Kidney (tissue), 14 donors: ENCODE data around the gene AKAP13. TPM values are rescaled to one million over a fixed set of nuclear protein-coding genes. Genes with fewer than 3 reads are reported as not detected.

Experiments
- DNase-seq, 5 donors: peaks; one replicate each; pipeline ENCODE4 v3.0.0-alpha.2; 2013 to 2020
- FAIRE-seq: peaks from 2 replicates; lab custom pipeline; 2012; peaks lifted over from hg19 to GRCh38; lab: Jason Lieb, UNC
- H3K27ac ChIP-seq, 2 donors: one replicate each; pipeline ENCODE4 v1.7.0; 2013; ENCODE audit warnings: low read depth in 2 of 2, low read length in 2 of 2, inconsistent platforms in 1 of 2
- H3K27me3 ChIP-seq: one replicate; pipeline ENCODE4 v1.7.1; 2013; ENCODE audit warnings: low read length, inconsistent platforms; ENCODE audit not compliant: control insufficient read depth, insufficient read depth
- H3K36me3 ChIP-seq, 3 donors: one replicate each; pipeline versions ENCODE4 v1.7.0 to v1.7.1; 2013; ENCODE audit warnings: low read length in 3 of 3, control low read depth in 1 of 3, inconsistent platforms in 1 of 3; ENCODE audit not compliant: insufficient read depth in 3 of 3, control insufficient read depth in 2 of 3
- H3K4me1 ChIP-seq, 3 donors: one replicate each; pipeline versions ENCODE4 v1.7.0 to v1.7.1; 2013; ENCODE audit warnings: low read length in 3 of 3, inconsistent platforms in 1 of 3, low read depth in 1 of 3; ENCODE audit not compliant: control insufficient read depth in 2 of 3, insufficient read depth in 2 of 3
- H3K4me3 ChIP-seq, 3 donors: one replicate each; pipeline versions ENCODE4 v1.7.0 to v1.8.1; 2013; ENCODE audit warnings: low read length in 3 of 3, control low read depth in 1 of 3, inconsistent platforms in 1 of 3
- H3K9ac ChIP-seq, 3 donors: one replicate each; pipeline versions ENCODE4 v1.7.0 to v1.7.1; 2013; ENCODE audit warnings: low read length in 3 of 3, control low read depth in 1 of 3, inconsistent platforms in 1 of 3
- H3K9me3 ChIP-seq, 3 donors: one replicate each; pipeline versions ENCODE4 v1.7.0 to v1.7.1; 2013; ENCODE audit warnings: low read length in 3 of 3, control low read depth in 1 of 3, inconsistent platforms in 1 of 3; ENCODE audit not compliant: control insufficient read depth in 2 of 3, insufficient read depth in 1 of 3
- intact Hi-C: fragments of 100-400 bp; cut with DNase I; formaldehyde crosslinking; loops from one replicate; pipeline ENCODE4 v1.11.1; 2022
- polyA plus RNA-seq: library from polyadenylated mRNA; stranded (reverse); fragments of 350-450 nt; fragmentation: Illumina TruSeq; extraction: RNeasy Lipid Tissue Mini Kit (QIAGEN cat#74804); gene quantifications from one replicate; pipeline ENCODE4 v1.2.3, GENCODE V29; 2014; ENCODE audit warnings: low read depth, low replicate concordance; ENCODE audit not compliant: insufficient read depth
- total RNA-seq: library from RNA; stranded (reverse); fragmentation: NEBNext Ultra II Directional; extraction: Animal tissue kit (Norgen Biotek cat#: 25700); gene quantifications from one replicate; pipeline ENCODE4 v1.2.1, GENCODE V29; 2021
- TF ChIP-seq, protein P1 (sequence below): IDR thresholded peaks from 3 replicates; pipeline ENCODE4 v1.5.1; 2012; ENCODE audit warnings: mild to moderate bottlenecking, moderate library complexity, borderline replicate concordance; ENCODE audit not compliant: insufficient read depth; ENCODE audit errors: extremely low read depth
- donor health status: control.
- donor health status: control.
- donor health status: control.
- donor health status: control.
- donor health status: control.
- donor health status: DM: yes; HTN: yes; CAD: no.
- donor health status: Normal renal cell carcinoma (clear cell type).

The AKAP13 gene
- total and polyA plus RNA-seq, 2 donors from 2014 or later = 18.8 to 174 TPM

DNA sequence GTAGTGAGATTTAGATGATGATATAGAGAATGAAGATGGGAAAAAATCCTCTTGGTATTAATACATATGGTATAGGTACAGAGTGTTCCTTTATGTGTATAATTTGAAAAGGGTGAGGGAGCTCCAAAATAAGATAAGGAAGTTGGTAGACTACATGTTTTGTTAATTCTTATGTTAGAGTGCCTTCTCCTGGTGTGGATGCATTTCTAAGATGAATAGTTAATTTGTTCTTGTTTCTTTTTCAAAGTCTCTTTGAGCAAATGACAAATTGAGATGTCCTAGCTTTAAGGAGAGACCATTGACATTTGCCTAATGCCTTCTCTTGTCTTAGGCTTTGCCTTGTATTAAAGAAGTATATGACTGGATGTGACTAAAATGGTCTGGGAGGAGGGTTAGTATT is 34.1 kb downstream of the AKAP13 start:
- intact Hi-C loops = no loop called here
- H3K4me1 ChIP-seq = peaks cover 0 to 15% (median 6%) of the 10 kb centered on the region in 3 donors
- H3K9me3 ChIP-seq = no peaks in the 10 kb centered on the region
- peak; percentile 3 for FAIRE-seq
- no peaks in the 10 kb centered on the region for H3K27me3 ChIP-seq
- no peak overlapping the region for H3K27ac ChIP-seq
- no peak for DNase-seq
- H3K9ac ChIP-seq = no peak overlapping the region
- no peaks in the 10 kb centered on the region for H3K36me3 ChIP-seq
- H3K4me3 ChIP-seq = no peak overlapping the region
- TF ChIP-seq, protein P1, sequence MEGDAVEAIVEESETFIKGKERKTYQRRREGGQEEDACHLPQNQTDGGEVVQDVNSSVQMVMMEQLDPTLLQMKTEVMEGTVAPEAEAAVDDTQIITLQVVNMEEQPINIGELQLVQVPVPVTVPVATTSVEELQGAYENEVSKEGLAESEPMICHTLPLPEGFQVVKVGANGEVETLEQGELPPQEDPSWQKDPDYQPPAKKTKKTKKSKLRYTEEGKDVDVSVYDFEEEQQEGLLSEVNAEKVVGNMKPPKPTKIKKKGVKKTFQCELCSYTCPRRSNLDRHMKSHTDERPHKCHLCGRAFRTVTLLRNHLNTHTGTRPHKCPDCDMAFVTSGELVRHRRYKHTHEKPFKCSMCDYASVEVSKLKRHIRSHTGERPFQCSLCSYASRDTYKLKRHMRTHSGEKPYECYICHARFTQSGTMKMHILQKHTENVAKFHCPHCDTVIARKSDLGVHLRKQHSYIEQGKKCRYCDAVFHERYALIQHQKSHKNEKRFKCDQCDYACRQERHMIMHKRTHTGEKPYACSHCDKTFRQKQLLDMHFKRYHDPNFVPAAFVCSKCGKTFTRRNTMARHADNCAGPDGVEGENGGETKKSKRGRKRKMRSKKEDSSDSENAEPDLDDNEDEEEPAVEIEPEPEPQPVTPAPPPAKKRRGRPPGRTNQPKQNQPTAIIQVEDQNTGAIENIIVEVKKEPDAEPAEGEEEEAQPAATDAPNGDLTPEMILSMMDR = no peak

DNA sequence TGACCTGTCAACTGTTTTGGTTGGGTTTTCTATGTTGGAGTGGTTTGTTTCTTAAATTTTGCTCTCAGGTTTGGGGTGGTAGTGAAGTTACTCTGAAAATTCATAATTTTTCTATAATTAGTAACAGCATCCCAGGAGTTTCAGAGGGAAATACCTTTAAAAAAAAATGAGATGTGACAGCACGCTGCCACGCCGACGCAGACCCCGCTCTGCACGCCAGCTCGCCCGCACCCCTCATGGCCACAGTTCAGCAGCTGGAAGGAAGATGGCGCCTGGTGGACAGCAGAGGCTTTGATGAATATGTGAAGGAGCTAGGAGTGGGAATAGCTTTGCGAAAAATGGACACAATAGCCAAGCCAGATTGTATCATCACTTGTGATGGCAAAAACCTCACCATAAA is 34.6 kb downstream of the AKAP13 start:
- intact Hi-C loops = no loop called here
- peaks cover 0 to 15% (median 6%) of the 10 kb centered on the region in 3 donors for H3K4me1 ChIP-seq
- no peak overlapping the region for H3K4me3 ChIP-seq
- H3K27me3 ChIP-seq = no peaks in the 10 kb centered on the region
- FAIRE-seq (no peak), DNase-seq (no peak)
- no peak overlapping the region for H3K9ac ChIP-seq
- H3K27ac ChIP-seq = no peak overlapping the region
- TF ChIP-seq, protein P1 = no peak
- H3K36me3 ChIP-seq = no peaks in the 10 kb centered on the region
- H3K9me3 ChIP-seq = no peaks in the 10 kb centered on the region

DNA sequence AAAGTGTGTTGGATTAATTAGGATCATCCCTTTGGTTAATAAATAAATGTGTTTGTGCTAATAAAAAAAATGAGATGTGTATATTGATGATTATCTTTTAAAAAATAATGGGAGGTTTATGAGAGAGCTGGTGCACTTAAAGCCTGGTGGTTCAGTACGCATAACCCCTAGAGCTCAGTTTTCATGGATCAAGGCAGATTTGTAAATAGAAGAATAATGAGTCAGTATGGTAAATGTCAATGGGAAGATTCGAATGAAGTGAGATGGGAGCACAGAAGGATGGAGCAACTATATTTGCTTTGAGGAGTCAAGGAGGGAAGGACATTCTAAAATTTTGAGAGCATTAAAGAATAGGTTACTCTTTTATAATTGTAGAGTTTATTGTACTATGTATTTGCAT is 35.4 kb downstream of the AKAP13 start:
- Histone ChIP-seq H3K27ac (no peak overlapping the region), H3K4me3 (no peak overlapping the region), H3K9me3 (no peaks in the 10 kb centered on the region), H3K36me3 (no peaks in the 10 kb centered on the region), H3K9ac (no peak overlapping the region), H3K27me3 (no peaks in the 10 kb centered on the region), H3K4me1 (peaks cover 0 to 15% (median 6%) of the 10 kb centered on the region in 3 donors)
- intact Hi-C loops = no loop called here
- FAIRE-seq = no peak
- TF ChIP-seq, protein P1 = no peak
- DNase-seq = no peak

DNA sequence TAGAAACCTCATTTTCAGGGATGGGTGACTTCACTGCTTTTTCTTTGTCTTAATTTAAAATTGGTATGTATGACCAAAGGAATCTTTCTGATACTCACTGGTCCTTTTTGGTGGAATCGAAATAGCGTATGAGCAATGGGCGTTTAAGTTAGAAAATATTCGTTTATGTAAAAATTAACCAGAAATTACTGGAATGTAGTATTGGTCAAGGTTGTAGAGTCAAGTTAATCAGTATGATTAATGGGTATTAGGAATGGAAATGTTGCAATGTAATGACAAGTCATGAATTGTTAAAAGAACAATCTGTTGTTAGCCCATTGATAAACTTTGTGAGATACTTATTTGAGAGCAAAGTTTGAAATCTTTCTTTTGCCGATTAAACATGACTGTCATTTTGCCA is 36.9 kb downstream of the AKAP13 start:
- no peak overlapping the region for H3K9ac ChIP-seq
- peaks cover 0 to 28% (median 9%) of the 10 kb centered on the region in 3 donors for H3K4me1 ChIP-seq
- no peaks in the 10 kb centered on the region for H3K27me3 ChIP-seq
- DNase-seq (no peak), FAIRE-seq (no peak)
- TF ChIP-seq, protein P1 = no peak
- no peaks in the 10 kb centered on the region for H3K36me3 ChIP-seq
- no peak overlapping the region for H3K4me3 ChIP-seq
- intact Hi-C loops = no loop called here
- H3K9me3 ChIP-seq = no peaks in the 10 kb centered on the region
- H3K27ac ChIP-seq = no peak overlapping the region
